Measurements from ENCODE around the gene SIPA1L3.
"Not testable (repeated sequence)": the region's sequence is repeated elsewhere in the genome, so short reads cannot be mapped to it uniquely, and the experiment has no call there.

Gene SIPA1L3

GRCh38 chr19:38043649-38044144 is 136.7 kb downstream of the SIPA1L3 start:
- DNase-seq (ENCODE audit: low read depth), result no peak

GRCh38 chr19:38044267-38045111 is 137.5 kb downstream of the SIPA1L3 start:
- DNase-seq (ENCODE audit: low read depth), result no peak

GRCh38 chr19:38045554-38046253 is 138.7 kb downstream of the SIPA1L3 start:
- DNase-seq (ENCODE audit: low read depth), result no peak

- no peak for DNase-seq (ENCODE audit: low read depth)
Observed at GRCh38 chr19:38046254-38047048, 139.4 kb downstream of the SIPA1L3 start.

GRCh38 chr19:38047049-38047438 is 140.0 kb downstream of the SIPA1L3 start:
- DNase-seq (ENCODE audit: low read depth), result no peak

- DNase-seq (ENCODE audit: low read depth), result no peak
Observed at GRCh38 chr19:38047641-38048040, 140.6 kb downstream of the SIPA1L3 start.

- DNase-seq (ENCODE audit: low read depth), result no peak
Observed at GRCh38 chr19:38049105-38049649, 142.2 kb downstream of the SIPA1L3 start.

GRCh38 chr19:38055010-38055409 is 148.0 kb downstream of the SIPA1L3 start:
- no peak for DNase-seq (ENCODE audit: low read depth)

- DNase-seq (ENCODE audit: low read depth), result no peak
Observed at GRCh38 chr19:38055655-38056521, 148.9 kb downstream of the SIPA1L3 start.

- no peak for DNase-seq (ENCODE audit: low read depth)
Observed at GRCh38 chr19:38056646-38057045, 149.6 kb downstream of the SIPA1L3 start.

- no peak for DNase-seq (ENCODE audit: low read depth)
Observed at GRCh38 chr19:38057959-38058690, 151.1 kb downstream of the SIPA1L3 start.

GRCh38 chr19:38059897-38060296 is 152.9 kb downstream of the SIPA1L3 start:
- no peak for DNase-seq (ENCODE audit: low read depth)

GRCh38 chr19:38060331-38060730 is 153.3 kb downstream of the SIPA1L3 start:
- DNase-seq (ENCODE audit: low read depth), result no peak

- DNase-seq (ENCODE audit: low read depth), result no peak
Observed at GRCh38 chr19:38061294-38061693, 154.3 kb downstream of the SIPA1L3 start.

- DNase-seq (ENCODE audit: low read depth), result no peak
Observed at GRCh38 chr19:38062959-38063761, 156.2 kb downstream of the SIPA1L3 start.

GRCh38 chr19:38063928-38064327 is 156.9 kb downstream of the SIPA1L3 start:
- DNase-seq (ENCODE audit: low read depth), result no peak

- DNase-seq (ENCODE audit: low read depth), result no peak
Observed at GRCh38 chr19:38064661-38065425, 157.8 kb downstream of the SIPA1L3 start.

- DNase-seq (ENCODE audit: low read depth), result not testable (repeated sequence)
Observed at GRCh38 chr19:38065775-38066174, 158.8 kb downstream of the SIPA1L3 start.

- no peak for DNase-seq (ENCODE audit: low read depth)
Observed at GRCh38 chr19:38068826-38069225, 161.8 kb downstream of the SIPA1L3 start.
